Measurements from ENCODE around the gene GLT8D2. TPM values are rescaled to one million over a fixed set of nuclear protein-coding genes. Genes with fewer than 3 reads are reported as not detected.

Gene GLT8D2
- total RNA-seq, 5 donors from 2014 or later (not counting 1 experiment from before 2014, with no cell fraction given): 0.29 TPM; not detected in 4

GRCh38 chr12:104012331-104012730 lies 37.7 kb downstream of the GLT8D2 start:
- no peak for DNase-seq
- Histone ChIP-seq H3K27ac (ENCODE audit: low read length) (no peak overlapping the region), H3K27me3 (replicated peaks in 1 of 2; ENCODE audit: control insufficient read depth in 2 of 2, extremely low read depth in 1 of 2, insufficient read depth in 2 of 2, low read length in 1 of 2) (peaks cover 0 to 2% of the 10 kb centered on the region in 2 experiments), H3K9me3 (no peaks in the 10 kb centered on the region), H3K4me3 (ENCODE audit: control insufficient read depth in 1 of 2, extremely low read depth in 1 of 2, low read length in 1 of 2) (no peak overlapping the region), H3K36me3 (ENCODE audit: control insufficient read depth in 2 of 2, extremely low read depth in 1 of 2, insufficient read depth in 1 of 2, low read length in 1 of 2) (no peaks in the 10 kb centered on the region), H3K4me1 (ENCODE audit: control insufficient read depth in 1 of 2, extremely low read depth in 1 of 2, insufficient read depth in 2 of 2, low read length in 2 of 2) (no peaks in the 10 kb centered on the region)
- Mint-ChIP-seq H3K4me1 (no peaks in the 10 kb centered on the region), H3K27ac (no peak overlapping the region), H3K4me3 (no peak overlapping the region), H3K27me3 (peaks cover 2 to 8% of the 10 kb centered on the region in 2 donors), H3K36me3 (no peaks in the 10 kb centered on the region), H3K9me3 (no peaks in the 10 kb centered on the region)
- CTCF ChIA-PET: no interaction called here
- WGBS (ENCODE audit: insufficient coverage): no CpG with 5 or more reads among the region's 4 CpGs
- ATAC-seq (replicated peaks in 1 of 4): no peak
- POLR2A ChIA-PET: interaction anchor here in 1 of 2 donors (0.6 kb wide), 1 partner anchor 427 kb away, joined by 3 read pairs; no protein-coding TSS in a partner anchor

- H3K4me3 ChIP-seq (ENCODE audit: control insufficient read depth in 1 of 2, extremely low read depth in 1 of 2, low read length in 1 of 2): no peak overlapping the region
- no peaks in the 10 kb centered on the region for H3K9me3 ChIP-seq
- H3K36me3 ChIP-seq (ENCODE audit: control insufficient read depth in 2 of 2, extremely low read depth in 1 of 2, insufficient read depth in 1 of 2, low read length in 1 of 2): no peaks in the 10 kb centered on the region
- H3K27me3 Mint-ChIP-seq: peaks cover 8% of the 10 kb centered on the region in 2 donors
- no peak for DNase-seq
- H3K27ac ChIP-seq (ENCODE audit: low read length): no peak overlapping the region
- ChIA-PET CTCF (no interaction called here), POLR2A (no interaction called here)
- 40% methylated on average over 1 of the region's 6 CpGs for WGBS (ENCODE audit: insufficient coverage)
- no peaks in the 10 kb centered on the region for H3K4me1 Mint-ChIP-seq
- no peaks in the 10 kb centered on the region for H3K36me3 Mint-ChIP-seq
- no peak overlapping the region for H3K27ac Mint-ChIP-seq
- no peak overlapping the region for H3K4me3 Mint-ChIP-seq
- no peaks in the 10 kb centered on the region for H3K4me1 ChIP-seq (ENCODE audit: control insufficient read depth in 1 of 2, extremely low read depth in 1 of 2, insufficient read depth in 2 of 2, low read length in 2 of 2)
- ATAC-seq (replicated peaks in 1 of 4): no peak
- peaks cover 0 to 2% of the 10 kb centered on the region in 2 experiments for H3K27me3 ChIP-seq (replicated peaks in 1 of 2; ENCODE audit: control insufficient read depth in 2 of 2, extremely low read depth in 1 of 2, insufficient read depth in 2 of 2, low read length in 1 of 2)
- no peaks in the 10 kb centered on the region for H3K9me3 Mint-ChIP-seq
Observed at GRCh38 chr12:104011253-104011652, 38.7 kb downstream of the GLT8D2 start.

GRCh38 chr12:104010606-104011169 lies 39.3 kb downstream of the GLT8D2 start:
- Mint-ChIP-seq H3K36me3 (no peaks in the 10 kb centered on the region), H3K4me1 (no peaks in the 10 kb centered on the region), H3K27me3 (peaks cover 8 to 11% of the 10 kb centered on the region in 2 donors), H3K27ac (no peak overlapping the region), H3K4me3 (no peak overlapping the region), H3K9me3 (no peaks in the 10 kb centered on the region)
- no peaks in the 10 kb centered on the region for H3K4me1 ChIP-seq (ENCODE audit: control insufficient read depth in 1 of 2, extremely low read depth in 1 of 2, insufficient read depth in 2 of 2, low read length in 2 of 2)
- H3K4me3 ChIP-seq (ENCODE audit: control insufficient read depth in 1 of 2, extremely low read depth in 1 of 2, low read length in 1 of 2): no peak overlapping the region
- CTCF ChIA-PET: no interaction called here
- H3K27me3 ChIP-seq (replicated peaks in 1 of 2; ENCODE audit: control insufficient read depth in 2 of 2, extremely low read depth in 1 of 2, insufficient read depth in 2 of 2, low read length in 1 of 2): peaks cover 0 to 2% of the 10 kb centered on the region in 2 experiments
- H3K36me3 ChIP-seq (ENCODE audit: control insufficient read depth in 2 of 2, extremely low read depth in 1 of 2, insufficient read depth in 1 of 2, low read length in 1 of 2): no peaks in the 10 kb centered on the region
- no peaks in the 10 kb centered on the region for H3K9me3 ChIP-seq
- POLR2A ChIA-PET: no interaction called here
- DNase-seq: no peak
- H3K27ac ChIP-seq (ENCODE audit: low read length): no peak overlapping the region
- WGBS (ENCODE audit: insufficient coverage): no CpG with 5 or more reads among the region's 2 CpGs
- no peak for ATAC-seq (replicated peaks in 1 of 4)

GRCh38 chr12:104010121-104010520 lies 39.9 kb downstream of the GLT8D2 start:
- no peaks in the 10 kb centered on the region for H3K36me3 Mint-ChIP-seq
- H3K4me1 ChIP-seq (ENCODE audit: control insufficient read depth in 1 of 2, extremely low read depth in 1 of 2, insufficient read depth in 2 of 2, low read length in 2 of 2): no peaks in the 10 kb centered on the region
- H3K9me3 ChIP-seq: no peaks in the 10 kb centered on the region
- no peak overlapping the region for H3K27ac Mint-ChIP-seq
- peaks cover 8 to 16% of the 10 kb centered on the region in 2 donors for H3K27me3 Mint-ChIP-seq
- DNase-seq (no peak), ATAC-seq (replicated peaks in 1 of 4) (no peak)
- no peaks in the 10 kb centered on the region for H3K4me1 Mint-ChIP-seq
- no peak overlapping the region for H3K4me3 Mint-ChIP-seq
- ChIA-PET CTCF (no interaction called here), POLR2A (no interaction called here)
- H3K27ac ChIP-seq (ENCODE audit: low read length): no peak overlapping the region
- H3K36me3 ChIP-seq (ENCODE audit: control insufficient read depth in 2 of 2, extremely low read depth in 1 of 2, insufficient read depth in 1 of 2, low read length in 1 of 2): no peaks in the 10 kb centered on the region
- peaks cover 0 to 2% of the 10 kb centered on the region in 2 experiments for H3K27me3 ChIP-seq (replicated peaks in 1 of 2; ENCODE audit: control insufficient read depth in 2 of 2, extremely low read depth in 1 of 2, insufficient read depth in 2 of 2, low read length in 1 of 2)
- H3K4me3 ChIP-seq (ENCODE audit: control insufficient read depth in 1 of 2, extremely low read depth in 1 of 2, low read length in 1 of 2): no peak overlapping the region
- no peaks in the 10 kb centered on the region for H3K9me3 Mint-ChIP-seq
- 85% methylated on average over 2 of the region's 4 CpGs for WGBS (ENCODE audit: insufficient coverage)

GRCh38 chr12:104006929-104007328 lies 43.1 kb downstream of the GLT8D2 start:
- no peak overlapping the region for H3K27ac ChIP-seq (ENCODE audit: low read length)
- Mint-ChIP-seq H3K36me3 (no peaks in the 10 kb centered on the region), H3K4me3 (no peak overlapping the region), H3K27me3 (peaks cover 23 to 37% of the 10 kb centered on the region in 2 donors), H3K4me1 (no peaks in the 10 kb centered on the region), H3K27ac (no peak overlapping the region), H3K9me3 (no peaks in the 10 kb centered on the region)
- ChIA-PET POLR2A (no interaction called here), CTCF (no interaction called here)
- no peak for DNase-seq
- H3K27me3 ChIP-seq (replicated peaks in 1 of 2; ENCODE audit: control insufficient read depth in 2 of 2, extremely low read depth in 1 of 2, insufficient read depth in 2 of 2, low read length in 1 of 2): peaks cover 0 to 8% of the 10 kb centered on the region in 2 experiments
- WGBS (ENCODE audit: insufficient coverage): 84% methylated on average over 2 of the region's 3 CpGs
- H3K36me3 ChIP-seq (ENCODE audit: control insufficient read depth in 2 of 2, extremely low read depth in 1 of 2, insufficient read depth in 1 of 2, low read length in 1 of 2): no peaks in the 10 kb centered on the region
- ATAC-seq (replicated peaks in 1 of 4): no peak
- no peaks in the 10 kb centered on the region for H3K4me1 ChIP-seq (ENCODE audit: control insufficient read depth in 1 of 2, extremely low read depth in 1 of 2, insufficient read depth in 2 of 2, low read length in 2 of 2)
- H3K9me3 ChIP-seq: no peaks in the 10 kb centered on the region
- no peak overlapping the region for H3K4me3 ChIP-seq (ENCODE audit: control insufficient read depth in 1 of 2, extremely low read depth in 1 of 2, low read length in 1 of 2)

- CTCF ChIA-PET: no interaction called here
- H3K27ac ChIP-seq (ENCODE audit: low read length): no peak overlapping the region
- WGBS (ENCODE audit: insufficient coverage): no CpG with 5 or more reads among the region's 2 CpGs
- H3K4me3 ChIP-seq (ENCODE audit: control insufficient read depth in 1 of 2, extremely low read depth in 1 of 2, low read length in 1 of 2): no peak overlapping the region
- H3K9me3 ChIP-seq: no peaks in the 10 kb centered on the region
- H3K36me3 Mint-ChIP-seq: no peaks in the 10 kb centered on the region
- no peaks in the 10 kb centered on the region for H3K4me1 ChIP-seq (ENCODE audit: control insufficient read depth in 1 of 2, extremely low read depth in 1 of 2, insufficient read depth in 2 of 2, low read length in 2 of 2)
- H3K4me1 Mint-ChIP-seq: no peaks in the 10 kb centered on the region
- DNase-seq (no peak), ATAC-seq (replicated peaks in 1 of 4) (no peak)
- H3K27me3 ChIP-seq (replicated peaks in 1 of 2; ENCODE audit: control insufficient read depth in 2 of 2, extremely low read depth in 1 of 2, insufficient read depth in 2 of 2, low read length in 1 of 2): peaks cover 0 to 12% of the 10 kb centered on the region in 2 experiments
- POLR2A ChIA-PET: no interaction called here
- H3K27me3 Mint-ChIP-seq: peaks cover 40 to 45% of the 10 kb centered on the region in 2 donors
- H3K27ac Mint-ChIP-seq: no peak overlapping the region
- H3K4me3 Mint-ChIP-seq: no peak overlapping the region
- no peaks in the 10 kb centered on the region for H3K9me3 Mint-ChIP-seq
- H3K36me3 ChIP-seq (ENCODE audit: control insufficient read depth in 2 of 2, extremely low read depth in 1 of 2, insufficient read depth in 1 of 2, low read length in 1 of 2): no peaks in the 10 kb centered on the region
Observed at GRCh38 chr12:104003596-104003995, 46.4 kb downstream of the GLT8D2 start.

- peaks cover 43 to 45% of the 10 kb centered on the region in 2 donors for H3K27me3 Mint-ChIP-seq
- ATAC-seq (replicated peaks in 1 of 4): no peak
Observed at GRCh38 chr12:104002686-104003085, 47.3 kb downstream of the GLT8D2 start.

More at GRCh38 chr12:104002686-104003085, 47.3 kb downstream of the GLT8D2 start:
- Histone ChIP-seq H3K27me3 (replicated peaks in 1 of 2; ENCODE audit: control insufficient read depth in 2 of 2, extremely low read depth in 1 of 2, insufficient read depth in 2 of 2, low read length in 1 of 2) (peaks cover 0 to 15% of the 10 kb centered on the region in 2 experiments), H3K36me3 (ENCODE audit: control insufficient read depth in 2 of 2, extremely low read depth in 1 of 2, insufficient read depth in 1 of 2, low read length in 1 of 2) (no peaks in the 10 kb centered on the region), H3K4me3 (ENCODE audit: control insufficient read depth in 1 of 2, extremely low read depth in 1 of 2, low read length in 1 of 2) (no peak overlapping the region), H3K9me3 (no peaks in the 10 kb centered on the region), H3K27ac (ENCODE audit: low read length) (no peak overlapping the region), H3K4me1 (ENCODE audit: control insufficient read depth in 1 of 2, extremely low read depth in 1 of 2, insufficient read depth in 2 of 2, low read length in 2 of 2) (no peaks in the 10 kb centered on the region)
- DNase-seq: no peak
- Mint-ChIP-seq H3K4me3 (no peak overlapping the region), H3K36me3 (no peaks in the 10 kb centered on the region), H3K9me3 (no peaks in the 10 kb centered on the region), H3K4me1 (no peaks in the 10 kb centered on the region), H3K27ac (peak overlapping the region in 1 of 2 donors; percentile 15)
- ChIA-PET CTCF (interaction anchor here in 1 of 2 donors (0.6 kb wide), 1 partner anchor 10 kb away, joined by 4 read pairs; no protein-coding TSS in a partner anchor), POLR2A (no interaction called here)
- WGBS (ENCODE audit: insufficient coverage): 93% methylated on average over 2 of the region's 3 CpGs
